ENCODE results near the gene LRRC1. TPM values are rescaled to one million over a fixed set of nuclear protein-coding genes. Genes with fewer than 3 reads are reported as not detected.

The LRRC1 gene
- total and polyA plus RNA-seq, 2 experiments from 2014 or later, result 11.3 to 16.6 TPM

- no peaks in the 10 kb centered on the region for H4K20me1 ChIP-seq (replicated peaks; ENCODE audit: insufficient read depth)
- no peak for ATAC-seq
- H3K9me3 Mint-ChIP-seq, result peaks cover 4% of the 10 kb centered on the region; the same call in 2 of the 3 replicates
Measured at GRCh38 chr6:53934023-53934422, 139.2 kb downstream of the LRRC1 start.

More at GRCh38 chr6:53934023-53934422, 139.2 kb downstream of the LRRC1 start:
- Histone ChIP-seq H3F3A (replicated peaks; ENCODE audit: low read depth) (no peaks in the 10 kb centered on the region), H3K9me2 (ENCODE audit: insufficient read depth) (no peaks in the 10 kb centered on the region), H3K27ac (ENCODE audit: low read depth) (no peak overlapping the region), H3K4me1 (ENCODE audit: insufficient read depth) (no peaks in the 10 kb centered on the region), H3K79me2 (replicated peaks; ENCODE audit: insufficient read depth) (no peaks in the 10 kb centered on the region), H2AFZ (no peak overlapping the region), H3K4me3 (no peak overlapping the region), H3K4me2 (no peak overlapping the region), H3K27me3 (ENCODE audit: insufficient read depth) (no peaks in the 10 kb centered on the region), H3K36me3 (ENCODE audit: insufficient read depth) (no peaks in the 10 kb centered on the region)
- DNase-seq (ENCODE audit: low spot score), result no peak
- Mint-ChIP-seq H3K4me3 (no peak overlapping the region), H3K4me1 (no peaks in the 10 kb centered on the region; the same call in 2 of the 3 replicates), H3K36me3 (ENCODE audit: low read depth) (peaks cover 9% of the 10 kb centered on the region; the same call in 2 of the 3 replicates), H3K27me3 (ENCODE audit: insufficient read depth, low read depth, poor library complexity) (no peaks in the 10 kb centered on the region), H3K27ac (no peak overlapping the region)
- TF ChIP-seq ZNF114 (CRISPR knock-in tag; IDR thresholded peaks at IDR 0.05) (no peak), ETS1 (IDR thresholded peaks at IDR 0.05) (no peak), CTCF (conservative IDR thresholded peaks at IDR 0.05; ENCODE audit: low read depth in 2 of 2) (no peak), CREB1 (CRISPR knock-in tag; IDR thresholded peaks at IDR 0.05; ENCODE audit: low read depth) (no peak), ZNF462 (CRISPR knock-in tag; IDR thresholded peaks at IDR 0.05) (no peak), STAT1 (IDR thresholded peaks at IDR 0.05; ENCODE audit: unreplicated experiment) (no peak), NANOG (IDR thresholded peaks at IDR 0.05; ENCODE audit: borderline replicate concordance) (no peak), JUNB (IDR thresholded peaks at IDR 0.05; ENCODE audit: unreplicated experiment) (no peak), REST (IDR thresholded peaks at IDR 0.05; ENCODE audit: unreplicated experiment) (no peak), EZH2 (IDR thresholded peaks at IDR 0.05; ENCODE audit: low read depth, unreplicated experiment) (no peak), POLR2AphosphoS5 (IDR thresholded peaks at IDR 0.05; ENCODE audit: low read depth) (no peak), EZH2phosphoT487 (IDR thresholded peaks at IDR 0.05; ENCODE audit: unreplicated experiment) (no peak), ZNF331 (CRISPR knock-in tag; IDR thresholded peaks at IDR 0.05; ENCODE audit: low read depth) (no peak)
